NCI-H1417 (cell line): ENCODE data around the gene BSND.

ENCODE experiments used
- DNase-seq, 3 experiments: peaks; one replicate each; lab custom pipeline; 2025; lab: John Stamatoyannopoulos, UW

BSND gene

DNA sequence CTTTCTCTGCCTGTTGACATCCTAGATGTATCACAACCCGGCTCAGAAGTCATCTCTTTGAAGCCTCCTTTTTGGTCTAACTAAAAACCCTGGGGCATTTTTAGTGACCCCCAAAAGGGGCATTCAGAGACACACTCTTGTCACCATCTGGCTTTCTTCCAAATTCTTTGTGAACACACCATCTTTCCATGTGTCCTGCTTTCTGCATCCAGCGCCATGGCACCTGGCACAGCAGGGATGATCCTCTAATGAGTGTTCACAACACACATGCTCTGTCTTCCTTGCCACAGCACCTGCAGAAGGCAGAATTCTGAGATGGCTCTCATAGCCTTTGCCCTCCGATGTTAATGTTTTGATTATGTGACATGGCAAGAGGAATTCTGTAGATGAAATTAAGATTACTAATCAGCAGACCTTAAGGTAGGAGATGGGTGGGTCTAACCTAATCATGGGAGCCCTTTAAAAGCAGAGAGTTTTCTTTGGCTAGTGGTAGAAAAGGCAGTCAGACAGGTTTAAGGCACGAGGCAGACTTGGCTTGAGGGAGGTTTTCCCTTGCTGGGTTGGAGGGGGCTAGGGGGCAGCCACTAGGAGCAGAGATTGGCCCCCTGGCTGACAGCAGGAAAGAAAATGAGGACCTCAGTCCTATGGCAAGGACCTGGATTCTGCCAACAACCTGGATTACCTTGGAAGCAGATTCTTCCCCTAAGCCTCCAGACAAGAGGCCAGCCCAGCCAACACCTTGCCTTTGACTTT lies 23.2 kb upstream of the BSND start:
- DNase-seq, result peak; percentile 11 to 90 (median 68)

DNA sequence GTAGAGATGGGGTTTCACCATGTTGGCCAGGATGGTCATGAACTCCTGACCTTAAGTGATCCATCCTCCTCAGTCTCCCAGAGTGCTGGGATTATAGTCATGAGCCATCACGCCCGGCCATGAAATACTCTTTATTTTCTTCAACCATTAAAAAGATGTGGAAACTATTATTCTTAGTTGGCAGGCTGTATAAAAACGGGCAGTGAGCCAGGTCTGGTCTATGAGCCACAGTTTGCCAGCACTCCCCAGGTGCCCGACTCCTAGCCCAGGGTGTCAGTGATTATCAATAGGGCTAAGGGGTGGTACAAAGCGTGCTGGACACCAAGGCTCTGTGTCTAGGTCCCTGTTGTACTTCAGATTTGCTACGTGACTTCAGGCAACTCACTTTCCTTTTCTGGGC lies 22.0 kb upstream of the BSND start:
- DNase-seq, result peak in 1 of 3 experiments; percentile 57

DNA sequence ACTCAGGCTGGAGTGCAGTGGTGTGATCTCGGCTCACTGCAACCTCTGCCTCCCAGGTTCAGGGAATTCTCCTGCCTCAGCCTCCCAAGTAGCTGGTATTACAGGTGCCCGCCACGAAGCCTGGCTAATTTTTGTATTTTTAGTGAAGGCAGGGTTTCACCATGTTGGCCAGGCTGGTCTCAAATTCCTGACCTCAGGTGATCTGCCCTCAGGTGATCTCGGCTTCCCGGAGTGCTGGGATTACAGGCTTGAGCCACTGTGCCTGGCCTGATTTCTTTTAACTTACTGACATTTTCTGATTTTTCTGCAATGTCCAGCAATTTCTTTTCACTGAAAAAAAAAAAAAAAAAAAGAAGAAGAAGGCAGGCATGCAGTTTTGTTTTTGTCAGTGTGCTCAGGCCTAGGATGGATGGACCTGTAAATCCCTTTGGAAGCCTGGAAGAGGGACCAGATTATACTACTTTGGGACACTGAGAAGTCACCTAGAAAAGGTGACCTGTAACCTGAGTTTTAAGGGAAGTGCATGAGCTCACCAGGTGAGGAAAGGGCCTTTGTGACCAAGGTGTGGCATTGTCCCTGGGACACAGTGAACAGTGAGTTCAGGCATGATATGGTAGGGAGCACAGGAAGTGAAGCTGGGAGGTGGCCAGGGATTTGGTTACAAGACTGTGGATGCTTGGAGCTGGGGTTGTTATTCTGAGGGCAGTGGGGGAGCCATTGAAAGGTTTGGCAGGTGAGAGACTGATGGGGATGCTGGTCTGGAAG lies 21.0 kb upstream of the BSND start:
- peak in 1 of 3 experiments; percentile 29 for DNase-seq

DNA sequence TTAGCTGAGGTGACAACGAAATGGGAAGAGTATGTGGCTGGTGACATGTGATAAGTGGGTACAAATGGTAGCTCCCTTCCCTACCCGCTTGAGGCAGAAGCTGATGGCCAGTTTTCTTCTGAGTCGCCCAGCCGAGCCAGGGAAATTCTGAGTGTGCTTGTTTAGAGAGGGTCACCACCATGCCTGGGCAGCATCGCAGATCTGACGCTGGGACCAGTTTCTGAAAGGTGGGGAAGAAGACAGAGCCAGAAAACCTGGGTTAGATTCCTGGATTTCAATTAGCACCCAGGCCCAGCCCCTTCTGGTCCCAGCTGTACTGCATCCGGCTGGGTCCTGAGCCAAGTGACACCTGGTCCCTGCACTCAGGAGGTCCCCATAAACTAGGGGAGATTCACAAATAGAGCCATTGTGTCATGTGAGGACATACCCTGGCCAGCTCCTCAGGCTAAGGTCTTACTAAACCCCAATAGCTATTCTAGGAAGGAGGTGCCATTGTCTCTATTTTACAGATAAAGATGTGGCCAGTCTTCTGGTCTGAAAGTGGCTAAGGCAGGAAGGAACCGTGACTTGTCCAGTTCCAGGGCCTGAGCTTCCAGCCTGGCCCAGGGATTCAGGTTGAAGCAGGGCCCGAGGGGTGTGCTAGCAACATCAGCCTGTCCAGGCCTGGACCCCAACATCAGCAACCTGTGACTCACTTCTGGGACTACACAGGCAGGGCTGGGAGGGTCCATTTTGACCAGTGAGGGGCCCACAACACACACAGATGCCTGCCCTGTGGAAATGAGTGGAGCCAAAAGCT lies 20.0 kb upstream of the BSND start:
- DNase-seq, result no peak

DNA sequence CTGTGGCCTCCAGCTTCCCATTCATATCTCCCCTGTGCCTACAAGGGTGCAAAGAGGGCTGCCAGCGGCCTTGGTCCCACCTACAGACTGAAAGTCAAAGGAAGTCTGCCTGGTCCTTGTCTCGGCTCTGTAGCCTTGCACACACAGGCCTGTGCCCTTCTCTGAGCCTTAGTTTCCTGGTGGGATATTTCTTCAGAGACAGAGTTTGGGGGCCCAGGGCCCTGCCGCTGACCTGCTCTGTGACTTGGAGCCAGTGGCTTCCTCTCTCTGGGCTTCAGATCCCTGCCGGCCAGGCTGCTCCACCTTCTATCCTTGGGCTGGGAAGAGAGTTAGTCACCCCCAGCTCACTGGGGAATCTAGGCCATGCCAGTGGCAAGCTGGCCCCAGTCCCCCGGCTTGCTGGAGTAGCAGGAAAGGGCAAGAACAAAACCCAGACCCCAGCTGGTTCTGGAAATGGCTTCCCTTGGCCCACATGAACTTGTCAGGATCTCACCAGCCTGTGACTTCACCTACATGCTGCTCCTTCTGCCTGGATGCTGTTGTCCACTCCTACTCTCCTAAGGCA lies 19.3 kb upstream of the BSND start:
- no peak for DNase-seq

DNA sequence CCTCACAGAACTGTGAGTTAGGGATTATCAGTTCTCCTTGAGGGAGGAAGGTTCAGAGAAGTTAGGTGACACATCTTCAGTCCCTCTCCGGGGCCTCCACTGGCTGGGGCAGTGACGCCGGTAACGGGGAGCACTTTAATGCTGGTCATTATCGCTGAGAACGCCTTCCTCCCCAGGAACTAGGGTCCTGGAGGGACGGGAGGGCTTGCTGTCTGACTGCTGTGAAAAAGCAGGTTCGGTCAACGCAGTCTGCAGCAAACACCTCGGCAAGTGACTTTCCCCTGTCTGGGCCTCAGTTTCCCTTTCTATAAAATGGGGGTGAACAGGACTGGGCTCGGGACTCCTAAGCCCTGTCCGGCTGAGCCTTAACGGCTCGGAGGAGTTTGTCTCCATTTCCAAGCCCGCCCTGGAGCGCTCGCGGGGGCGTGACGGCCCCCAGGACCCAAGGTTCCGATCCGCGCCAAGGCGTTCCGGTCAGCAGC lies 18.6 kb upstream of the BSND start:
- no peak for DNase-seq

DNA sequence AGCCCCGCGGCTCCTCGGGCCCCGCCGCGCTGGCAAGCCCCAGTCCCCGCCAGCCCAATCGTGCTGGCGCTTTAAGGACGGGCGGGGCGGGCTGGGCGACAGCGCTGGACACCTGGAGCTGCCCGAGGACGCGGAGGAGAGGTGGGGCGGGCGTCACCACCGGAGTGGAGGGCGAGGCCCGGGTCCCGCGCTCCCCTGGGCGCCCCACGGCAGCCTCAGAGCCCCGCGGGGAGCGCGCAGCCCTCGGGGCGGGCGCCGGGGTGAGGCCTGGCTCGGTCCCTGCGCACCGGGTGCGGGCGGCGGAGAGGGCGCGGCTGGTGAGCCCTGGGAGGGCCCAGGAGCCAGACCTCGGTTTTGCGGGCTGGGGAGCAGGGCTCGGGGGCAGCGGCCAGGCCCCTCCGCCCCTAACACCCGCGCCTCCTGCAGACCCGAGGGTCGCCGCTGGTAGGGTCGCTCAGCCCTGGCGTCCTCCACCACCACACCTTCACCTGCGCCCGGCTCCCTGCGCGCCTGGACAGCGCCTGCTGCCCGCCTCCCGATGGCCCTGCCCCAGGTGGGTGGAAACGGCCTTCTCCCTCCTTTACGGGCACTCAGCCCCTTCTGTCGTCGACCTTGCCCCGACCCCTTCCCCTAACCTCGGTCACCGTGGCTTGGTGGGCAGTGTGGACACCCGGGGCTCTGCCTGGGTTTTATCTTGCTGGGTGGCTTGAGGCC lies 18.0 kb upstream of the BSND start, which contains the start of gene TMEM61:
TMEM61 (plus strand) TSS at position 101 of the 714 bp plus-strand sequence; CDS start at position 539, 438 bp downstream.
- DNase-seq, result peak; percentile 6 to 52 (median 46)

DNA sequence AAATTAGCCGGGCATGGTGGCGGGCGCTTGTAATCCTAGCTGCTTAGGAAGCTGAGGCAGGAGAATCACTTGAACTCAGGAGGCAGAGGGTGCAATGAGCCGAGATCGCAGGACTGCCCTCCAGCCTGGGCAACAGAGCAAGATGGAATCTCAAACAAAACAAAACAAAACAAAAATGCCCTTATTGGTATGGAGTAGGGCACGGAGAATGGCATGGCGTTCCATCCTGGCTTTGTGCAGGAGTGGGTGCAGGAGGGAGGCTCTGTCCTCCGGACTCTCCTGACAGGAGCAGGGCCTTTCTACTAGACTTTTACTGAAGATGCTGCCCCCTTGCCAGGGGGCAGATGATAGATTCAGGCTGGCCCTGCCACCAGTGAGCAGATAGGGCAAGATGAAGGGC lies 17.3 kb upstream of the BSND start:
- no peak for DNase-seq

DNA sequence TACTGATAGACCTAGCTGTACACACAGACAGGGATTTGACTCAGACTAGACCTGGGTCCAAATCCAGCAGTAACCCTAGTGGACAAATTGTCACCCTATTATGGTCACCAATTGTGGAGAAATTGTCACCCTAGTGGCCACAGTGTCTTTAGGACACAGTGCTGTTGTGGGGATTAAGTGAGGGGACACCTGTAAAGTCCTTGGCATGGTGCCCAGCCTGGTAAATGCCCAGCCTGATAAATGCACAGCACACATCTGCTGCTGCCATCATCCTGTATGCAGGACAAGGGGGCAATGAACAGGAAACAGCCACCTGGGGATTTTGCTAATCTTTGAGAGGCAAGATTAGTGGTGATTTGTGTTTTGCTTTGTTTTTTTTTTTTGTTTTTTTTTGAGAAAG lies 16.0 kb upstream of the BSND start:
- peak; percentile 15 to 97 (median 84) for DNase-seq

DNA sequence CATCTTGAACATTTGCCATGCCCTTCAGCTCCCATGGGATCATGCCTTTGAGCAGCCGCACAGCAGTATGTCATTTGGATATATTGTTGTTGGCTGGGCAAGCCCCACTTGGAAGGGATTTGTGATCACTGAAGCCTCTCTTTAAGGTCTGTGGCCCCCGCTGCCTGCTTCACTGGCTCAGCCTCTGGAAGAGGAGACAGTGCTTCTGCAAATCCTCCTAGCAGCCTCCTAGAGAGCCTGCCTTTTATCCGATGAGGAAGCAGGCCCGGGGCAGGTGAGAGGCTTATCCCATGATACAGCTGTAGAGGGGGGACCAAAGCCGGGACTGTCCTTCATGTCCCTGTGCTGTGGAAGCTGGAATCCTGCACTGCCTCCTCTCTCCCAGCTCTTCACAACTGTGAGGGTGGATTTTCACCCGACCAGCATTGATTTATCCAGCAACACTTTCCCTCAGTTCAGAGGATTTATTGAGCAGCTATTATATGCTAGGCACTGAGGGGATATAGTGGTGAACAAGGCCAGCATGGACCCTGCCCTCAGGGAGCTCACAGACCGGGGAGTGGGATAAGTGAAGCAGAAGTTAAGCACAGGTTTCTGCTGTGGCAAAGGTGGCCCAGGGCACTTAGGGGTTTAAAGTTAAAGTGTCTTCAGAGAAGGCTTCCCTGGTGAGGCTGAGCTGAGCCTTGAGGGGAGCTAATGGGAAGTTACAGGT lies 14.4 kb upstream of the BSND start:
- DNase-seq, result peak in 2 of 3 experiments; percentile 21 to 46

DNA sequence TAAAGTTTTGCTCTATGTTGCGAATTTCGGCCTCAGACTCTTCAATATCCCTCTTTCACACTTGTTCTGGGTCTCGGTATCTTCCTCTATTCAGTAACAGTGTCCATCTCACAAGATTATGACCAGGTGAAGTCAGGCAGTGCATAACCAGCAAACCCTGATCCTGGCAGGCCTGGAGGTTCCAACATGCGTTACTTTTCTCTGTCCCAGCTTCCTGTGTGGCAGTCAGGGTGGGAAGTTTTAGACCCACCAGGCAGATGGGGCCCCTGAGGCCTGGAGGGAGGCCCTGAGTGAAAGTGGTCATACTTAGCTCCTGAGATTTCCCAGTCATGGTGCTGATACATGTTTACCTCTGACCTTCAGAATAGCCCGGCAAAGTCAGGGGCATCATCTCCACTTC lies 13.2 kb upstream of the BSND start:
- DNase-seq, result no peak

DNA sequence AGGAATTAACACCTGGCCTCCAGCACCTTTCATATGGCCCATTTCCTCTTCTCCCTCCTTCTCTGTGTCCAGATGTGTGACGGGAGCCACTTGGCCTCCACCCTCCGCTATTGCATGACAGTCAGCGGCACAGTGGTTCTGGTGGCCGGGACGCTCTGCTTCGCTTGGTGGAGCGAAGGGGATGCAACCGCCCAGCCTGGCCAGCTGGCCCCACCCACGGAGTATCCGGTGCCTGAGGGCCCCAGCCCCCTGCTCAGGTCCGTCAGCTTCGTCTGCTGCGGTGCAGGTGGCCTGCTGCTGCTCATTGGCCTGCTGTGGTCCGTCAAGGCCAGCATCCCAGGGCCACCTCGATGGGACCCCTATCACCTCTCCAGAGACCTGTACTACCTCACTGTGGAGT lies 12.7 kb upstream of the BSND start:
- DNase-seq, result no peak

DNA sequence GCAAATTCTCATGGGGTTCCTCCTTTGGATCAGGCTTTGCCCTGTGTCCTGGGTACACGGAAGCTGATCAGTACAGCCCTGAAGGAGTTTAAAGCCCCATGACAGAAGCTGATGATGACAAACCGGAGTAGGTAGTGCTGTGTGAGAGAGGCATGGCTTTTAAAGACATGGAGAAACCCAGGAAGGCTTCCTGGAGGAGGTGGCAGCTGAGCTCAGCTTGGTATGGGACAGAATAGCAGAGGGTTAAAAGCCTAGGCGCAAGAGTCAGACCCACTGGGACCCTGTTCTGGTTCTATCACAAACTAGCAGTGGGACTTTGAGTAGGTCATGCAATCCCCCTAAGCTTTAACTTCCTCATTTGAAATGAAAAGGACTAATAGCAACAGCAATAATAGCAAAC lies 12.2 kb upstream of the BSND start:
- no peak for DNase-seq

DNA sequence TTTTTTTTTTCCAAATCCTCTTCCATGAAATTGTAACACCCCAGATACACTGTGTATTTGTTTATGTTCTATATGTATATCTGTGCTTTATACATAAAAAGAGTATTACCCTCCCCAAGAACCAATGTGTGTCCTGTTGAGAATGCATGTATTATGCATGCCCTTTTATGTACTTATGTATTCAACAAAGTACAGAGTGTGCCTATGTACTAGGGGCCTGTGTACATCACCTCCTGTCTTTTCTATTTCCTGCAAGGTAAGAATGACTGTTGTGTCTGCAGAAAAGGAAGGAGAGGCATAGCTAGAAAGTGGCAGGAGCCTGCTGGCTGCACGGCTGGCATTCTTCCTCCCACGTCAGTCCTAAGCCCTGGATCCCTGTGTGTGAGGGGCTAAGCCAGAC lies 11.3 kb upstream of the BSND start:
- no peak for DNase-seq

DNA sequence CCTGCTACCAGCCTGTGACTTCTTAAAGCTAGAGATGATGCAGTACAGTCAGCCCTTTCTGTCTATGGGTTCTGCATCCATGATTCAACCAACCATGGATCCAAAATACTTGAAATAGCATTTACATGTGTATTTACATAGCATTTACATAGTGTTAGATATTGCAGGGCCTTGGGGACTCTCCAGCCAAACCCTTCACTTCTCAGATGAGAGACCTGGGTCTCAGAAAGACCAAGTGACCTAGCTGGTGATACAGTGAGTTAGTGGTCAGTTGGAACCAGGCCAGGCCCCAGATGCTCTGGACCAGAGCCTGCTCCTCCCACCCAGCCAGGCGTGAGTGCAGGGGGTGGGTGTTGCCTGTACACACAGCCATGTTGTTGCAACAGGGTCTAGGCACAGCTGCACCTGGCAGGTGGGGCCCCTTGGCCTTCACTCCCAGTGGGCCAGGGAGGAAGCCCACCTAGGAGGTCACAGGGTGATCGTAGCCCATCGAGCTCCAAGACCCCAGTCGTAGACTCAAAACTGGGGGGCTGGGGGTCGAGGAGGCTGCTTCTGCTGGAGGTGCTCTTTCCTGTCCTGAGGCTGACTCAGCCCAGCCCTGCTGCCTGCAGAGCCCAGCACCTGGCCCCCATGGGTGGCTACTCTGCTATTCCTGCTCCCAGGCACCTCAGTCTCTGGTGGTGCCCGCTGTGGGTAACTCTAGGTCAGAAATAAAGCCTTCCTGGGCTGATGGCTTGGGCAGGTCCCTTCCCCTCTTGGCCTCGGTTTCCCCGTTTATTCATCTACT lies 10.6 kb upstream of the BSND start:
- DNase-seq, result peak in 1 of 3 experiments; percentile 15

DNA sequence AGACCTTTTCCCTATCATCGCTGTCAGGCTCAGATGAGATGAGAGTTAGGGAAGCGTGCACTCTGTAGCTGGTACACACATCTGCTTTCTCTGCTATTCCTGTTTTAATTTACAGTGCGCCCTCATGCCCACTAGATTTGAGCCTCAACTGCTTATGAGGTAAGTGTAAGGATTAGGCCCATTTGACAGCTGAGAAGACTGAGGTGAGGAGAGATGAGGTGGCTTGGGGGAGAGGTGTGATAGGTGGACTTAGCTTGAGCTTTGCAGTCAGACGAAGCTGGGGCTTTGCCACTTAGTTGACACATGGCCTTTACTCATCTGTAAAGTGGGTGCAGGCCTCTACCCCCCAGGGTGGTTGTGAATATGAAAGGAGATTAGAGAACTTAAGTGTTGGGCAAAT lies 9.8 kb upstream of the BSND start:
- DNase-seq, result no peak

DNA sequence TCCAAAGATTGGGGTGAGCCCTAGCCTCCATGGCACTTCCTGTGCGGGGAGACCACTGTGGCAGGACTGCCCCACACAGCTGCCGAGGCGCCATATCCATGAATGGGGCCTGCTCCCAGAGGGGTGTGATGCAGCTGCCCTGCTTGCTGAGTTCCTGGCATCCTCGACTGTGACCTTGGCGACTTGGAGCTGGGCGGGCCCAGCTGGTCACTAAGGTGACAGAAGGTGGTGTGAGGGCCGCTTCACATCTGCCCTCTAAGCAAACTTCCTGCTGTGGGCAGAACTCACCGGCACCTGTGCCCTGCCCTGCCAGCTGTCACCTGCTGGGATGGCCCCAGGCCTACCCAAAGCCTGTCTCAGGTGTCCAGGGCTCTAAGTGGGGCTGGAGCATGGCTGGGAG lies 9.3 kb upstream of the BSND start:
- peak in 2 of 3 experiments; percentile 85 to 94 for DNase-seq

DNA sequence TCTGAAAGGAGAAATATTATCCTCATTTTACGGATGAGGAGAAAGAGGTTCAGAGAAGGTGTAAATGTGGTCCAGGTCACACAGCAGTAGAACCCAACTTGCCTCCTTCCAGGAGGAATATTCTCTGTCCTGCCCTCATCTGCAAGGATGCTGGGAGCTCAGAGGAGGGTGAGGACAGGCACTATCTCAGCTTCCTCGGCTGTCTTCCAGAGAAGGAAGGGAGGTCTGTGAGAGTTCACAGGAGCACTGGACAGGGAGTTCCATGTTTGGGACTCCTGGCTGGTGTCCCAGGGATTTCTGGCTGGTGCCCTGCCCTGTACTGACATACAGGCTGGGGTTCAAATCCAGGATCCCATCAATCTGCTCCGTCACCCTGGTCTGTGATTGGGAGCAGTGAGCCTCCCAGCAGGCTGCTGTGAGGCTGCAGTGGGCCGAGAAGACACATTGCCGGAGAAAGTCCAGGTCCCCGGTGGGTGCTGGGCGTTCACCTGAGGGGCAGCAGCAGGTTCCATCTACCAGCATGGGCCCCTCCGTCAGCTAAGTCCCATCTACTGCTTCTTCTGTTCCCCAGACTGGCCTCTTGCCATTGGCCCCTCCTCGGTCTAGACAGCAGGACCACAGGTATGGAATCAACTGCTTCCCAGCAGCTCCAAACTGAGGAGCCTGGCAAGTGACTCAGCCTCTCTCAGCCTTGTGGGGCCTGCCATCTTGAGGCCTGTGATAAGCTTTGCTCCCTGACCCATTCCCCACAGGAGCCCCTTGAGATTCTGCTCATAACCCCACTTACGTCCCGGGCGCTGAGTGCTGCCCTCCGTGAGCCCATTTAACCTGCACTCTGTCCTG lies 8.5 kb upstream of the BSND start:
- no peak for DNase-seq

DNA sequence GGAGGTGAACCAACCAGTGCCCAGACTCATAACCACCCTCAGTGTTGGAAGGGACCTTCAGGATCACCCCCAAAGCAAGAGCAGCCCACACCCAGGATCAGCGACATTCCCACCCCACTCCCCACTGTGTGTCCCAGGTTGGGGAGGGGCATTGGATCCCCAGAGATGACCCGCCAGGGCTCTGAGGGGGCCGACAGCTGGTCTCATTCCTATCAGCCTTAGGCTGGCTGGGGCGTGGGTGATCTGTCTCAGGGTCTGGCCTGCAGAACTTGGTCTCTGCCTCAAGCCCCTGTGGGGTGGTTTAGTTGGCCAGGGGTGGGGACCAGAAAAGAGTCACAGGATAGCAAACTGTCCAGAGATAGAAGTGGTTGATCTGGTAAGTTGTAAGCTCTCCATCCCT lies 7.8 kb upstream of the BSND start:
- DNase-seq, result no peak
